SK-N-SH treated with all-trans-retinoic acid at 6 μM for 48 hours (cell line): ENCODE results near the gene ZBTB17.
"Not testable (repeated sequence)": the region's sequence is repeated elsewhere in the genome, so short reads cannot be mapped to it uniquely, and the experiment has no call there.

ENCODE experiments used
- ESRRG ChIP-seq: fragments of 250-450 bp; sonication (Bioruptor Pico); IDR thresholded peaks from 2 replicates; pipeline ENCODE4 v1.6.1; 2021; ENCODE audit warnings: mild to moderate bottlenecking
- ISL1 ChIP-seq: fragments of 250-450 bp; sonication (Bioruptor Pico); IDR thresholded peaks from 2 replicates; pipeline ENCODE4 v2.1.2; 2022; ENCODE audit warnings: mild to moderate bottlenecking, moderate library complexity
- OSR1 ChIP-seq: fragments of 250-450 bp; sonication (Bioruptor Pico); IDR thresholded peaks from 2 replicates; pipeline ENCODE4 v1.8.0; 2022; ENCODE audit warnings: moderate library complexity, mild to moderate bottlenecking, inconsistent platforms
- PPARA ChIP-seq: fragments of 250-450 bp; sonication (Bioruptor Pico); IDR thresholded peaks from 2 replicates; pipeline ENCODE4 v1.5.0; 2020; ENCODE audit warnings: mild to moderate bottlenecking, borderline replicate concordance
- RARB ChIP-seq: fragments of 250-450 bp; sonication (Bioruptor Pico); IDR thresholded peaks from 2 replicates; pipeline ENCODE4 v1.8.0; 2021; ENCODE audit warnings: mild to moderate bottlenecking, moderate library complexity
- SNAI2 ChIP-seq: fragments of 250-450 bp; sonication (Bioruptor Pico); IDR thresholded peaks from 2 replicates; pipeline ENCODE4 v1.5.0; 2020; ENCODE audit warnings: mild to moderate bottlenecking, moderate library complexity
- ZC3H10 ChIP-seq: fragments of 250-450 bp; sonication (Bioruptor Pico); IDR thresholded peaks from 2 replicates; pipeline ENCODE4 v1.5.1; 2021; ENCODE audit warnings: mild to moderate bottlenecking, moderate library complexity
- ZFP3 ChIP-seq: fragments of 250-450 bp; sonication (Bioruptor Pico); IDR thresholded peaks from 2 replicates; pipeline ENCODE4 v1.5.0; 2020; ENCODE audit warnings: mild to moderate bottlenecking, moderate library complexity
- ZFP30 ChIP-seq: fragments of 450-650 bp; formaldehyde crosslinking; IDR thresholded peaks from 2 replicates; pipeline ENCODE4 v1.5.0; 2022; ENCODE audit warnings: mild to moderate bottlenecking, moderate library complexity
- ZNF70 ChIP-seq: fragments of 450-650 bp; formaldehyde crosslinking; IDR thresholded peaks from 2 replicates; pipeline ENCODE4 v1.5.0; 2020; ENCODE audit warnings: mild to moderate bottlenecking, moderate library complexity
- TF ChIP-seq, protein P1 (sequence below): fragments of 250-450 bp; sonication (Bioruptor Pico); IDR thresholded peaks from 2 replicates; pipeline ENCODE4 v1.8.0; 2021; ENCODE audit warnings: low read depth, mild to moderate bottlenecking, moderate library complexity, borderline replicate concordance
- TF ChIP-seq, protein P2 (sequence below): fragments of 250-450 bp; sonication (Bioruptor Pico); IDR thresholded peaks from 2 replicates; pipeline ENCODE4 v1.8.0; 2020; ENCODE audit warnings: mild to moderate bottlenecking, moderate library complexity, borderline replicate concordance
- TF ChIP-seq, protein P3 (sequence below): fragments of 250-450 bp; sonication (Bioruptor Pico); IDR thresholded peaks from 2 replicates; pipeline ENCODE4 v1.5.0; 2020; ENCODE audit warnings: mild to moderate bottlenecking, moderate library complexity
- TF ChIP-seq, protein P4 (sequence below): fragments of 250-450 bp; sonication (Bioruptor Pico); IDR thresholded peaks from 2 replicates; pipeline ENCODE4 v1.5.1; 2020; ENCODE audit warnings: low read depth, mild to moderate bottlenecking, moderate library complexity

DNA sequence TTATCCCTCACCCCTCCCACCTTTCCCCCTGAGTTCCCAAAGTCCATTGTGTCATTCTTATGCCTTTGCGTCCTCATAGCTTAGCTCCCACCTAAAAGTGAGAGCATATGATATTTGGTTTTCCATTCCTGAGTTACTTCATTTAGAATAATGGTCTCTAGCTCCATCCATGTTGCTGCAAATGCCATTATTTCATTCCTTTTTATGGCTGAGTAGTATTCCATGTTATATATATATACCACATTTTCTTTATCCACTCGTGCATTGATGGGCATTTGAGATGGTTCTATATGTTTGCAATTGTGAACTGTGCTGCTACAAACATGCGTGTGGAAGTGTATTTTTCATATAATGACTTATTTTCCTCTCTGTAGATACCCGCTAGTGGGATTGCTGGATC, 2.0 kb upstream of the ZBTB17 start:
- TF ChIP-seq, protein P1, sequence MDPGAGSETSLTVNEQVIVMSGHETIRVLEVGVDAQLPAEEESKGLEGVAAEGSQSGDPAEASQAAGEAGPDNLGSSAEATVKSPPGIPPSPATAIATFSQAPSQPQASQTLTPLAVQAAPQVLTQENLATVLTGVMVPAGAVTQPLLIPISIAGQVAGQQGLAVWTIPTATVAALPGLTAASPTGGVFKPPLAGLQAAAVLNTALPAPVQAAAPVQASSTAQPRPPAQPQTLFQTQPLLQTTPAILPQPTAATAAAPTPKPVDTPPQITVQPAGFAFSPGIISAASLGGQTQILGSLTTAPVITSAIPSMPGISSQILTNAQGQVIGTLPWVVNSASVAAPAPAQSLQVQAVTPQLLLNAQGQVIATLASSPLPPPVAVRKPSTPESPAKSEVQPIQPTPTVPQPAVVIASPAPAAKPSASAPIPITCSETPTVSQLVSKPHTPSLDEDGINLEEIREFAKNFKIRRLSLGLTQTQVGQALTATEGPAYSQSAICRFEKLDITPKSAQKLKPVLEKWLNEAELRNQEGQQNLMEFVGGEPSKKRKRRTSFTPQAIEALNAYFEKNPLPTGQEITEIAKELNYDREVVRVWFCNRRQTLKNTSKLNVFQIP (CRISPR knock-in tag): not testable (repeated sequence)
- not testable (repeated sequence) for TF ChIP-seq PPARA (CRISPR knock-in tag); ZNF70 (CRISPR knock-in tag); RARB (CRISPR knock-in tag); ZFP3 (CRISPR knock-in tag); SNAI2 (CRISPR knock-in tag); ESRRG (CRISPR knock-in tag); ZFP30 (CRISPR knock-in tag); ZC3H10; OSR1; ISL1 (CRISPR knock-in tag)
- TF ChIP-seq, protein P2, sequence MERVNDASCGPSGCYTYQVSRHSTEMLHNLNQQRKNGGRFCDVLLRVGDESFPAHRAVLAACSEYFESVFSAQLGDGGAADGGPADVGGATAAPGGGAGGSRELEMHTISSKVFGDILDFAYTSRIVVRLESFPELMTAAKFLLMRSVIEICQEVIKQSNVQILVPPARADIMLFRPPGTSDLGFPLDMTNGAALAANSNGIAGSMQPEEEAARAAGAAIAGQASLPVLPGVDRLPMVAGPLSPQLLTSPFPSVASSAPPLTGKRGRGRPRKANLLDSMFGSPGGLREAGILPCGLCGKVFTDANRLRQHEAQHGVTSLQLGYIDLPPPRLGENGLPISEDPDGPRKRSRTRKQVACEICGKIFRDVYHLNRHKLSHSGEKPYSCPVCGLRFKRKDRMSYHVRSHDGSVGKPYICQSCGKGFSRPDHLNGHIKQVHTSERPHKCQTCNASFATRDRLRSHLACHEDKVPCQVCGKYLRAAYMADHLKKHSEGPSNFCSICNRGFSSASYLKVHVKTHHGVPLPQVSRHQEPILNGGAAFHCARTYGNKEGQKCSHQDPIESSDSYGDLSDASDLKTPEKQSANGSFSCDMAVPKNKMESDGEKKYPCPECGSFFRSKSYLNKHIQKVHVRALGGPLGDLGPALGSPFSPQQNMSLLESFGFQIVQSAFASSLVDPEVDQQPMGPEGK: not testable (repeated sequence)
- TF ChIP-seq, protein P3, sequence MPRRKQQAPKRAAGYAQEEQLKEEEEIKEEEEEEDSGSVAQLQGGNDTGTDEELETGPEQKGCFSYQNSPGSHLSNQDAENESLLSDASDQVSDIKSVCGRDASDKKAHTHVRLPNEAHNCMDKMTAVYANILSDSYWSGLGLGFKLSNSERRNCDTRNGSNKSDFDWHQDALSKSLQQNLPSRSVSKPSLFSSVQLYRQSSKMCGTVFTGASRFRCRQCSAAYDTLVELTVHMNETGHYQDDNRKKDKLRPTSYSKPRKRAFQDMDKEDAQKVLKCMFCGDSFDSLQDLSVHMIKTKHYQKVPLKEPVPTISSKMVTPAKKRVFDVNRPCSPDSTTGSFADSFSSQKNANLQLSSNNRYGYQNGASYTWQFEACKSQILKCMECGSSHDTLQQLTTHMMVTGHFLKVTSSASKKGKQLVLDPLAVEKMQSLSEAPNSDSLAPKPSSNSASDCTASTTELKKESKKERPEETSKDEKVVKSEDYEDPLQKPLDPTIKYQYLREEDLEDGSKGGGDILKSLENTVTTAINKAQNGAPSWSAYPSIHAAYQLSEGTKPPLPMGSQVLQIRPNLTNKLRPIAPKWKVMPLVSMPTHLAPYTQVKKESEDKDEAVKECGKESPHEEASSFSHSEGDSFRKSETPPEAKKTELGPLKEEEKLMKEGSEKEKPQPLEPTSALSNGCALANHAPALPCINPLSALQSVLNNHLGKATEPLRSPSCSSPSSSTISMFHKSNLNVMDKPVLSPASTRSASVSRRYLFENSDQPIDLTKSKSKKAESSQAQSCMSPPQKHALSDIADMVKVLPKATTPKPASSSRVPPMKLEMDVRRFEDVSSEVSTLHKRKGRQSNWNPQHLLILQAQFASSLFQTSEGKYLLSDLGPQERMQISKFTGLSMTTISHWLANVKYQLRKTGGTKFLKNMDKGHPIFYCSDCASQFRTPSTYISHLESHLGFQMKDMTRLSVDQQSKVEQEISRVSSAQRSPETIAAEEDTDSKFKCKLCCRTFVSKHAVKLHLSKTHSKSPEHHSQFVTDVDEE (CRISPR knock-in tag): not testable (repeated sequence)
- TF ChIP-seq, protein P4, sequence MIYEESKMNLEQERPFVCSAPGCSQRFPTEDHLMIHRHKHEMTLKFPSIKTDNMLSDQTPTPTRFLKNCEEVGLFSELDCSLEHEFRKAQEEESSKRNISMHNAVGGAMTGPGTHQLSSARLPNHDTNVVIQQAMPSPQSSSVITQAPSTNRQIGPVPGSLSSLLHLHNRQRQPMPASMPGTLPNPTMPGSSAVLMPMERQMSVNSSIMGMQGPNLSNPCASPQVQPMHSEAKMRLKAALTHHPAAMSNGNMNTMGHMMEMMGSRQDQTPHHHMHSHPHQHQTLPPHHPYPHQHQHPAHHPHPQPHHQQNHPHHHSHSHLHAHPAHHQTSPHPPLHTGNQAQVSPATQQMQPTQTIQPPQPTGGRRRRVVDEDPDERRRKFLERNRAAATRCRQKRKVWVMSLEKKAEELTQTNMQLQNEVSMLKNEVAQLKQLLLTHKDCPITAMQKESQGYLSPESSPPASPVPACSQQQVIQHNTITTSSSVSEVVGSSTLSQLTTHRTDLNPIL (CRISPR knock-in tag): not testable (repeated sequence)
